ENCODE measurements around the gene FAAH.

DNA sequence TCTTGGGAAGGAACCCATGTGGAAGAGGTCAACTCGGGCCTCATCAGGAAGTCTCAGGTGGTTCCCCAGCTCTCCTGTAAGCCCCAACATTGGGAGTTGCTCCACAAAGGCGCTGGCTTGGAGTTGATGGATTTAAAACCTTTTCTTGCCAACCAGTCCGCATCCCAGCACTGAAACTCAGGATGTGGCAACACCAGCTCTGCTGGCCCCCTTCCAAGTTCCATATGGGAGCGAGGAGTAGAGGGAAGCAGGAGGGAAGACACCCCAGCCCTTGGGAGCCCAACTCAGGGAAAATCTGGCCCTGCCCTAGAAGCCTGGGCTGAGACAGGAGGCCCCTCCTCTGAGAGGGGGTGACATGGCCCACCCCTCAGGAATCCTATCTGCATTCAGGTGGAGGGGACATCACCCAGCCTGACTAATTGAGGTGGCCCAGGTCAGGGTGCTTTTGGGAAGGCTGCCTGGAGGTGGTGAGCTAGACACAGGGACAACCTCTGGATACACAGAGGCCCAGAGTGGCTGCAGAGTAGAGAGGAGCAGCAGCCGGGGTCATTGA lies 62.4 kb downstream of the FAAH start:
- TF ChIP-seq TAF1 (IDR thresholded peaks at IDR 0.05; ENCODE audit: low read depth) (no peak), YY1 (IDR thresholded peaks at IDR 0.05; ENCODE audit: low read depth) (no peak), RAD21 (IDR thresholded peaks at IDR 0.05; ENCODE audit: low read depth) (no peak), FOXM1 (IDR thresholded peaks at IDR 0.05; ENCODE audit: borderline replicate concordance, low read depth) (no peak), EP300 (IDR thresholded peaks at IDR 0.05; ENCODE audit: borderline replicate concordance) (no peak), TCF12 (IDR thresholded peaks at IDR 0.05; ENCODE audit: low read depth) (no peak), CREB1 (IDR thresholded peaks at IDR 0.05; ENCODE audit: low read depth) (no peak), EGR1 (IDR thresholded peaks at IDR 0.05) (no peak), NFIC (IDR thresholded peaks at IDR 0.05) (no peak), CEBPB (IDR thresholded peaks at IDR 0.05) (no peak), TEAD4 (IDR thresholded peaks at IDR 0.05) (no peak)
- TF ChIP-seq, protein P1, sequence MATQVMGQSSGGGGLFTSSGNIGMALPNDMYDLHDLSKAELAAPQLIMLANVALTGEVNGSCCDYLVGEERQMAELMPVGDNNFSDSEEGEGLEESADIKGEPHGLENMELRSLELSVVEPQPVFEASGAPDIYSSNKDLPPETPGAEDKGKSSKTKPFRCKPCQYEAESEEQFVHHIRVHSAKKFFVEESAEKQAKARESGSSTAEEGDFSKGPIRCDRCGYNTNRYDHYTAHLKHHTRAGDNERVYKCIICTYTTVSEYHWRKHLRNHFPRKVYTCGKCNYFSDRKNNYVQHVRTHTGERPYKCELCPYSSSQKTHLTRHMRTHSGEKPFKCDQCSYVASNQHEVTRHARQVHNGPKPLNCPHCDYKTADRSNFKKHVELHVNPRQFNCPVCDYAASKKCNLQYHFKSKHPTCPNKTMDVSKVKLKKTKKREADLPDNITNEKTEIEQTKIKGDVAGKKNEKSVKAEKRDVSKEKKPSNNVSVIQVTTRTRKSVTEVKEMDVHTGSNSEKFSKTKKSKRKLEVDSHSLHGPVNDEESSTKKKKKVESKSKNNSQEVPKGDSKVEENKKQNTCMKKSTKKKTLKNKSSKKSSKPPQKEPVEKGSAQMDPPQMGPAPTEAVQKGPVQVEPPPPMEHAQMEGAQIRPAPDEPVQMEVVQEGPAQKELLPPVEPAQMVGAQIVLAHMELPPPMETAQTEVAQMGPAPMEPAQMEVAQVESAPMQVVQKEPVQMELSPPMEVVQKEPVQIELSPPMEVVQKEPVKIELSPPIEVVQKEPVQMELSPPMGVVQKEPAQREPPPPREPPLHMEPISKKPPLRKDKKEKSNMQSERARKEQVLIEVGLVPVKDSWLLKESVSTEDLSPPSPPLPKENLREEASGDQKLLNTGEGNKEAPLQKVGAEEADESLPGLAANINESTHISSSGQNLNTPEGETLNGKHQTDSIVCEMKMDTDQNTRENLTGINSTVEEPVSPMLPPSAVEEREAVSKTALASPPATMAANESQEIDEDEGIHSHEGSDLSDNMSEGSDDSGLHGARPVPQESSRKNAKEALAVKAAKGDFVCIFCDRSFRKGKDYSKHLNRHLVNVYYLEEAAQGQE (IDR thresholded peaks at IDR 0.05; ENCODE audit: low read depth) = no peak
- TF ChIP-seq, protein P2, sequence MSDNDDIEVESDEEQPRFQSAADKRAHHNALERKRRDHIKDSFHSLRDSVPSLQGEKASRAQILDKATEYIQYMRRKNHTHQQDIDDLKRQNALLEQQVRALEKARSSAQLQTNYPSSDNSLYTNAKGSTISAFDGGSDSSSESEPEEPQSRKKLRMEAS (IDR thresholded peaks at IDR 0.05) = no peak
- TF ChIP-seq, protein P3, sequence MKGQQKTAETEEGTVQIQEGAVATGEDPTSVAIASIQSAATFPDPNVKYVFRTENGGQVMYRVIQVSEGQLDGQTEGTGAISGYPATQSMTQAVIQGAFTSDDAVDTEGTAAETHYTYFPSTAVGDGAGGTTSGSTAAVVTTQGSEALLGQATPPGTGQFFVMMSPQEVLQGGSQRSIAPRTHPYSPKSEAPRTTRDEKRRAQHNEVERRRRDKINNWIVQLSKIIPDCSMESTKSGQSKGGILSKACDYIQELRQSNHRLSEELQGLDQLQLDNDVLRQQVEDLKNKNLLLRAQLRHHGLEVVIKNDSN (IDR thresholded peaks at IDR 0.05) = no peak
